Panc1 (cell line): ENCODE results near the gene UBE2L3.

ENCODE experiments used
- CTCF ChIP-seq: fragments of 450-650 bp; IDR thresholded peaks from 2 replicates; pipeline ENCODE4 v1.5.1; 2017; ENCODE audit warnings: mild to moderate bottlenecking
- POLR2AphosphoS5 ChIP-seq: IDR thresholded peaks from 2 replicates; pipeline ENCODE4 v1.6.1; 2012; ENCODE audit warnings: mild to moderate bottlenecking, low read depth, low read length, moderate library complexity
- REST ChIP-seq, 2 experiments: IDR thresholded peaks; 2 replicates each; pipeline ENCODE4 v1.6.1; 2011 to 2012; ENCODE audit warnings: low read depth in 2 of 2, control low read depth in 1 of 2, low read length in 1 of 2, mild to moderate bottlenecking in 1 of 2, moderate library complexity in 1 of 2; ENCODE audit not compliant: insufficient read depth in 1 of 2
- SIN3A ChIP-seq: IDR thresholded peaks from 2 replicates; pipeline ENCODE4 v1.6.1; 2012; ENCODE audit warnings: low read depth, mild to moderate bottlenecking, low read length, moderate library complexity, borderline replicate concordance; ENCODE audit not compliant: insufficient read depth
- TCF7L2 ChIP-seq: IDR thresholded peaks from 2 replicates; pipeline ENCODE4 v1.6.1; 2011; ENCODE audit warnings: mild to moderate bottlenecking, low read depth, low read length, inconsistent platforms

- TF ChIP-seq CTCF, result no peak
- no peak for TF ChIP-seq REST (IDR thresholded peaks at IDR 0.05; ENCODE audit: insufficient read depth in 1 of 2, low read depth in 2 of 2, low read length in 1 of 2)
- no peak for TF ChIP-seq POLR2AphosphoS5
- no peak for TF ChIP-seq SIN3A
- TF ChIP-seq TCF7L2, result no peak
Observed at GRCh38 chr22:21579474-21579851, 11.9 kb downstream of the UBE2L3 start.
